ENCODE measurements around the gene FBXO33. TPM values are rescaled to one million over a fixed set of nuclear protein-coding genes. Genes with fewer than 3 reads are reported as not detected.

FBXO33 gene
- total RNA-seq, 4 donors from 2014 or later = 11.5 to 16.5 (median 12.1) TPM

- no peak for TF ChIP-seq CTCF (IDR thresholded peaks at IDR 0.05; ENCODE audit: low read depth)
These were observed 8.7 kb upstream of the FBXO33 start for GRCh38 chr14:39440975-39441374.

- TF ChIP-seq CTCF (IDR thresholded peaks at IDR 0.05; ENCODE audit: low read depth) = no peak
These were observed 3.0 kb upstream of the FBXO33 start for GRCh38 chr14:39435241-39435640.

- no peak for TF ChIP-seq CTCF (IDR thresholded peaks at IDR 0.05; ENCODE audit: low read depth)
These were observed 2.2 kb upstream of the FBXO33 start for GRCh38 chr14:39434401-39434800.

GRCh38 chr14:39433452-39433813 lies 1.2 kb upstream of the FBXO33 start:
- no peak for TF ChIP-seq CTCF (IDR thresholded peaks at IDR 0.05; ENCODE audit: low read depth)

- TF ChIP-seq CTCF (IDR thresholded peaks at IDR 0.05; ENCODE audit: low read depth) = no peak
These were observed 602 bp upstream of the FBXO33 start for GRCh38 chr14:39432619-39433451.

GRCh38 chr14:39431416-39432178 lies 636 bp downstream of the FBXO33 start:
- no peak for TF ChIP-seq CTCF (IDR thresholded peaks at IDR 0.05; ENCODE audit: low read depth)

GRCh38 chr14:39430762-39431415 lies 1.3 kb downstream of the FBXO33 start:
- TF ChIP-seq CTCF (IDR thresholded peaks at IDR 0.05; ENCODE audit: low read depth) = no peak
